ENCODE results near the gene XPR1. TPM values are rescaled to one million over a fixed set of nuclear protein-coding genes. Genes with fewer than 3 reads are reported as not detected.

XPR1 gene
- total and polyA plus RNA-seq, 10 of the 15 experiments (the other 5 are each of a cell fraction or from before 2014, with no cell fraction given): 1.1 to 33.9 (median 11.3) TPM

GRCh38 chr1:180633057-180634056, 1.5 kb downstream of the XPR1 start:
- Histone ChIP-seq H3K4me1 (ENCODE audit: control insufficient read depth, insufficient read depth, low read length) (peaks cover 8% of the 10 kb centered on the region), H2AFZ (ENCODE audit: control insufficient read depth, low read depth, low read length) (no peak overlapping the region), H3K4me2 (ENCODE audit: control insufficient read depth, insufficient read depth) (peak overlapping the region; percentile 68), H3K36me3 (ENCODE audit: control insufficient read depth in 2 of 2, insufficient read depth in 2 of 2, low read length in 1 of 2) (no peaks in the 10 kb centered on the region), H3K27me3 (replicated peaks in 1 of 2; ENCODE audit: control insufficient read depth in 2 of 2, insufficient read depth in 2 of 2, low read length in 1 of 2) (no peaks in the 10 kb centered on the region), H3K9me3 (replicated peaks; ENCODE audit: control insufficient read depth, insufficient read depth, low read length) (no peaks in the 10 kb centered on the region), H3K79me2 (ENCODE audit: control insufficient read depth, insufficient read depth, low read length) (peaks cover 9% of the 10 kb centered on the region), H3K27ac (ENCODE audit: control insufficient read depth, insufficient read depth) (no peak overlapping the region), H4K20me1 (ENCODE audit: control insufficient read depth, insufficient read depth) (no peaks in the 10 kb centered on the region), H3K9ac (ENCODE audit: control insufficient read depth, insufficient read depth, low read length) (peak overlapping the region; percentile 57), H3K4me3 (peak overlapping the region; percentile 89)
- FAIRE-seq: peak; percentile 18
- intact Hi-C loops (cut with micrococcal nuclease; ENCODE audit: unreplicated experiment): loop anchor here (2.0 to 10.0 kb wide), 4 partner anchors 101 to 511 kb away; no protein-coding TSS in a partner anchor
- CTCF ChIA-PET: interaction anchor here (0.6 to 3.5 kb wide), 4 partner anchors 13 to 230 kb away, joined by 3 to 37 read pairs (median 3); no protein-coding TSS in a partner anchor
- WGBS (ENCODE audit: insufficient coverage, insufficient replicate concordance, low lambda C conversion rate, missing lambda C conversion rate): 54% methylated on average over 3 of the region's 3 CpGs
- DNase-seq (ENCODE audit: low read depth, low spot score): no peak
- POLR2A ChIA-PET: interaction anchor here (0.6 to 1.3 kb wide), 4 partner anchors 131 to 280 kb away, joined by 3 to 4 read pairs (median 4); partner anchors contain the start of gene KIAA1614
- TF ChIP-seq JUND (IDR thresholded peaks at IDR 0.05; ENCODE audit: low read depth, low read length) (no peak), GATAD2B (conservative IDR thresholded peaks at IDR 0.05; ENCODE audit: low read depth) (no peak), RUNX3 (IDR thresholded peaks at IDR 0.05; ENCODE audit: low read length) (no peak), BHLHE40 (IDR thresholded peaks at IDR 0.05; ENCODE audit: borderline replicate concordance in 1 of 2, low read depth in 2 of 2, low read length in 1 of 2) (no peak), STAT3 (IDR thresholded peaks at IDR 0.05; ENCODE audit: low read depth, low read length) (no peak), SIX5 (IDR thresholded peaks at IDR 0.05; ENCODE audit: low read depth, low read length, severe bottlenecking) (no peak), PBX3 (IDR thresholded peaks at IDR 0.05; ENCODE audit: insufficient replicate concordance, low read depth, low read length) (no peak), NR2F1 (conservative IDR thresholded peaks at IDR 0.05) (no peak), TCF7 (IDR thresholded peaks at IDR 0.05; ENCODE audit: borderline replicate concordance) (no peak), TCF3 (IDR thresholded peaks at IDR 0.05; ENCODE audit: borderline replicate concordance, insufficient read depth, low read depth, low read length) (no peak), JUNB (IDR thresholded peaks at IDR 0.05) (no peak), MEF2A (IDR thresholded peaks at IDR 0.05; ENCODE audit: insufficient read depth, low read depth, low read length) (no peak), HCFC1 (IDR thresholded peaks at IDR 0.05; ENCODE audit: low read length) (no peak), POLR2AphosphoS5 (IDR thresholded peaks at IDR 0.05; ENCODE audit: low read length) (no peak), ATF7 (IDR thresholded peaks at IDR 0.05; ENCODE audit: low read depth) (no peak), ZNF217 (IDR thresholded peaks at IDR 0.05) (no peak), HDAC6 (IDR thresholded peaks at IDR 0.05; ENCODE audit: unreplicated experiment) (no peak)
- no peak for ATAC-seq
- in situ Hi-C loops (cut with MboI): loop anchor here (25.0 kb wide), 1 partner anchor 529 kb away; no protein-coding TSS in a partner anchor
- SMC1A ChIA-PET (ENCODE audit: uncharacterized antibody, unreplicated experiment): interaction anchor here (0.6 to 4.1 kb wide), 11 partner anchors 9 to 229 kb away, joined by 3 to 34 read pairs (median 3); no protein-coding TSS in a partner anchor
- TSS peak; percentile 46 for BruUV-seq (replicated peaks)
- RAD21 ChIA-PET (ENCODE audit: unreplicated experiment): interaction anchor here (0.6 to 3.3 kb wide), 8 partner anchors 13 to 508 kb away, joined by 3 to 12 read pairs (median 3); partner anchors contain the start of gene ACBD6
